Esophagus squamous epithelium (tissue), 5 donors: ENCODE results near the gene TMEM132D. TPM values are rescaled to one million over a fixed set of nuclear protein-coding genes. Genes with fewer than 3 reads are reported as not detected.

Source experiments
- DNase-seq: peaks from one replicate; lab custom pipeline; 2025; lab: John Stamatoyannopoulos, UW
- H3K27ac ChIP-seq, 4 donors: fragments of 200-600 bp; sonication (generic); one replicate each; pipeline ENCODE4 v1.5.1; 2016 to 2019; ENCODE audit warnings: mild to moderate bottlenecking in 1 of 4
- H3K27me3 ChIP-seq, 4 donors: fragments of 200-600 bp; sonication (generic); 1 replicate in 3 of 4; 2 replicates in 1 of 4; pipeline versions ENCODE4 v1.5.1 to v1.6.0; 2017 to 2021; ENCODE audit warnings: antibody characterized with exemption in 1 of 4
- H3K36me3 ChIP-seq, 3 donors: fragments of 200-600 bp; sonication (generic); one replicate each; pipeline ENCODE4 v1.5.1; 2016 to 2019
- H3K4me1 ChIP-seq, 3 donors: fragments of 200-600 bp; sonication (generic); one replicate each; pipeline ENCODE4 v1.5.1; 2017 to 2019
- H3K4me3 ChIP-seq, 4 donors: fragments of 200-600 bp; sonication (generic); 1 replicate in 3 of 4; 2 replicates in 1 of 4; pipeline ENCODE4 v1.5.1; 2016 to 2019; ENCODE audit warnings: mild to moderate bottlenecking in 2 of 4, moderate library complexity in 1 of 4
- H3K9me3 ChIP-seq, 3 donors: fragments of 200-600 bp; sonication (generic); one replicate each; pipeline ENCODE4 v1.5.1; 2016 to 2019
- CTCF ChIP-seq, 6 experiments: fragments of 450-650 bp in 4 of 6; fragments of 200-600 bp in 2 of 6; sonication (generic) in 2 of 6; IDR thresholded peaks; one replicate each; pipeline ENCODE4 v1.5.1; 2016 to 2019; ENCODE audit warnings: antibody characterized with exemption in 6 of 6, mild to moderate bottlenecking in 4 of 6, moderate library complexity in 4 of 6
- POLR2A ChIP-seq, 4 donors: fragments of 450-650 bp; IDR thresholded peaks; one replicate each; pipeline ENCODE4 v1.6.1; 2017; ENCODE audit warnings: antibody characterized with exemption in 4 of 4, mild to moderate bottlenecking in 4 of 4, moderate library complexity in 3 of 4
- WGBS, 2 donors: methylation state at CpG; one replicate each; pipeline ENCODE4 v1.1.5; 2018; 5-methylcytosine and 5-hydroxymethylcytosine counted together
- intact Hi-C: fragments of 100-400 bp; cut with DNase I; formaldehyde crosslinking; loops from one replicate; pipeline ENCODE4 v1.15.0; 2022
- total RNA-seq, 4 donors: library from RNA; depleted of rRNA; stranded (reverse); fragments of >200 nt; gene quantifications; one replicate each; pipeline ENCODE4 v1.1.0, GENCODE V29; 2016
- donor health status: DM: yes; HTN: yes; CAD: no.

The TMEM132D gene
- total RNA-seq, 4 donors from 2014 or later = not detected

GRCh38 chr12:129928643-129929042, 24.8 kb upstream of the TMEM132D start:
- TF ChIP-seq CTCF (IDR thresholded peaks at IDR 0.05) (no peak), POLR2A (IDR thresholded peaks at IDR 0.05) (no peak)
- no peak overlapping the region for H3K4me3 ChIP-seq
- WGBS, 2 donors = 84 to 86% methylated on average over 4 of the region's 4 CpGs
- intact Hi-C loops = no loop called here
- no peak overlapping the region for H3K27ac ChIP-seq
- no peak for DNase-seq
- no peaks in the 10 kb centered on the region for H3K36me3 ChIP-seq
- H3K9me3 ChIP-seq = no peaks in the 10 kb centered on the region
- H3K27me3 ChIP-seq = peaks cover 0 to 11% (median 0%) of the 10 kb centered on the region in 4 donors
- no peaks in the 10 kb centered on the region for H3K4me1 ChIP-seq

GRCh38 chr12:129927316-129927900, 23.6 kb upstream of the TMEM132D start:
- no peak overlapping the region for H3K4me3 ChIP-seq
- no peaks in the 10 kb centered on the region for H3K4me1 ChIP-seq
- intact Hi-C loops = no loop called here
- no peaks in the 10 kb centered on the region for H3K36me3 ChIP-seq
- no peaks in the 10 kb centered on the region for H3K9me3 ChIP-seq
- no peak for DNase-seq
- peaks cover 0 to 11% (median 0%) of the 10 kb centered on the region in 4 donors for H3K27me3 ChIP-seq
- H3K27ac ChIP-seq = no peak overlapping the region
- no peak for TF ChIP-seq CTCF (IDR thresholded peaks at IDR 0.05)
- no peak for TF ChIP-seq POLR2A (IDR thresholded peaks at IDR 0.05)
- 48 to 64% methylated on average over 8 to 10 of the region's 10 CpGs for WGBS, 2 donors

- intact Hi-C loops = no loop called here
- DNase-seq = no peak
- 5 to 9% methylated on average over 8 of the region's 8 CpGs for WGBS, 2 donors
- H3K9me3 ChIP-seq = no peaks in the 10 kb centered on the region
- no peak overlapping the region for H3K4me3 ChIP-seq
- no peaks in the 10 kb centered on the region for H3K4me1 ChIP-seq
- TF ChIP-seq CTCF (IDR thresholded peaks at IDR 0.05) (peak in 5 of 6 experiments; percentile 45 to 75 (median 58)), POLR2A (IDR thresholded peaks at IDR 0.05) (no peak)
- H3K36me3 ChIP-seq = no peaks in the 10 kb centered on the region
- peaks cover 0 to 41% (median 0%) of the 10 kb centered on the region in 4 donors for H3K27me3 ChIP-seq
- H3K27ac ChIP-seq = no peak overlapping the region
Observed at GRCh38 chr12:129911428-129912049, 7.7 kb upstream of the TMEM132D start.

GRCh38 chr12:129909051-129910020, 5.5 kb upstream of the TMEM132D start:
- Histone ChIP-seq H3K4me1 (no peaks in the 10 kb centered on the region), H3K27me3 (peaks cover 0 to 49% (median 0%) of the 10 kb centered on the region in 4 donors), H3K36me3 (no peaks in the 10 kb centered on the region), H3K4me3 (no peak overlapping the region), H3K9me3 (no peaks in the 10 kb centered on the region), H3K27ac (no peak overlapping the region)
- DNase-seq = no peak
- intact Hi-C loops = no loop called here
- 74 to 81% methylated on average over 14 to 15 of the region's 22 CpGs for WGBS, 2 donors
- TF ChIP-seq CTCF (IDR thresholded peaks at IDR 0.05) (no peak), POLR2A (IDR thresholded peaks at IDR 0.05) (no peak)
